Stimulated activated CD4-positive, alpha-beta T cell treated with anti-CD3 and anti-CD28 coated beads, TNF-alpha, amount 100 ng/mL, for 1 hour (primary cell): ENCODE results near the gene EFHD1.
"Not testable (repeated sequence)": the region's sequence is repeated elsewhere in the genome, so short reads cannot be mapped to it uniquely, and the experiment has no call there.

Experiments
- DNase-seq, 3 donors: peaks; one replicate each; pipeline ENCODE4 v3.0.0-alpha.2; 2020; ENCODE audit warnings: low read depth in 3 of 3, low spot score in 1 of 3

The EFHD1 gene

DNA sequence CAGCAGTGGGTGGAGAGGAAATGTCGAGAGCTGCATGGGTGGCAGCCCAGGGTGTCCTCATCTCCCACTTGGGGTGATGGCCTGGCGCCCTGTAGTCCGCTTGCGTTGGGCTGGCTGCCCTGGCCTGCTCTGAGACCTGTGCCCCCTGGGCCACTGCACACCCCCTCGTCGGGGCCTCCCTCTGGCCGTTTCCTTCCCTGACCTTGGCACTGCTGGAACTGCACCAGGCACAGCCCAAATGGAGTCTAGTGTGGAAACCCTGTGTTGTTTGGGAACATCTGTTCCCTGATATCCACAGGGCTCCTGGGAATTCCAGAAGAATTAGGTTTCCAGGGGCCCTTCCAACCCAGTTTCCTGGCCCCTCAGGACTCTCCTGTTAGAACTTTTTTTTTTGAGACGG lies 13.9 kb downstream of the EFHD1 start:
- no peak for DNase-seq

DNA sequence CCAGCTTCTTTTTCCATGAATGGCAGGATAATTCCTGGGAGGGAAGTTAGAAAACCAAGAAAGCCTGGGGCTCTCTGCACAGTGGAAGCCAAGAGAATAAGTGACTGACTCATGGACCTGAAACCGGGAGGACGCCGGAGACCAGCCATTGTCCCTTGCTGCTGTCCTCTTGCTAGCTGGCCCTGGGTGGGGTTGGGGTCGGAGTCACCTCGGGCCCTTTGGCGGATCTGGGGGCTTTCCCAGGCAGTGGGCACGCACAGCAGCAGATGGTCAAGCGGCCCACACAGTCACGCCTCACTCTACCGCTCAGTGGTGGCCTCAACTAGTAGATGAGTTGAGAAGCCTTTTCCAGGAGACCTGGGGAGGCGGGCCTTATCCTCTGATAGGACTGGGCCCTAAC lies 15.6 kb downstream of the EFHD1 start:
- DNase-seq, result no peak

DNA sequence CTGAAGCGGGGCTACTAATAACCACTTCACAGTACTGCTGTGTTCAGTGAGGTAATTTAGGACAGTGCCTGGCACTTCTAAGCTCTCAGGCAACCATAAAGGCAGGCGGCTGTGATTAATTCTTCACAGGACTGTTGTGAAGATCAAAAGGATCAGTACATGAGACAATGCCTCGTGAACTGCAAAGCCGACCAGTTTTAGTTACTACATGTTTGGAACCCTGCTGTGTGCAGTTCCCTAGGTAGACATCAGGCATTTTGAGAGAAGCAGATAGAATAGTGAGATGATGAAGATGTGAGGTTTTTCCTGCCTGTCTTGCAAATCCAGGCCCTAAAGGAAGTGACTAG lies 19.1 kb downstream of the EFHD1 start:
- no peak for DNase-seq

DNA sequence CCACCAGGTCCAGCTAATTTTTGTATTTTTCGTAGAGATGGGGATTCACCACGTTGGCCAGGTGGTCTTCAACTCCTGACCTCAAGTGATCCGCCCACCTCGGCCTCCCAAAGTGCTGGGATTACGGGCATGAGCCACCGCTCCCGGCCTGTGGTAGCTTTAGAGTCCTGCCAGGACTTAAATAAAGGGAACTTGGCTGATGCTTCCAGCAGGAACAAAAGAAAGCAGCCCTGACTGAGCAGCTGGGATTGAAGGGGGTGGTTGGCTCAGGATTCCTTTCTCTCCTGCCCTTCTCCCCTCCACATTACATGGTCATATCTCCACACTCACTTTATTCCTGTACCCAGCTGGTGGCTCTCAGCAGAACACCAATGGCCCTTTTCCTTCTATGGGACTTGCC lies 20.0 kb downstream of the EFHD1 start:
- no peak for DNase-seq

DNA sequence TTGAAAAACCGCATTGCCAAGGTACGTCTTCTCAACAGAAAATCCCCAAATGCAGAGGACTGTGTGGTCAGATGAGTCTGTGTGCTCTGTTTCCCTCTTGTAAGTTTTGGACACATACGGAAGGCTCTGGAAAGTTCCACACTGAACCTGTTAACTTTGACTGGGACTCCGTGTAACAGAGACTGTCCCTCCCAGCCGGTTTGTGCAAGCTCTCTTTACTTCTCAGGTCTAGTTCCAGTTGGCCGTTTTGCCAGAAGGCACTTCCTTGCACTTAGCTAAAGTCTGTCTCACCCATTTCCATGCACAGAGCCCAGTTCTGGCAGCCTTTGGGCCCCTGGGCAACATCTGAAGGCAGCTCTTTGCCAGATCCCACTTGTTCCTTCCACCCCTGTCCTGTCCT lies 22.0 kb downstream of the EFHD1 start:
- DNase-seq, result no peak

DNA sequence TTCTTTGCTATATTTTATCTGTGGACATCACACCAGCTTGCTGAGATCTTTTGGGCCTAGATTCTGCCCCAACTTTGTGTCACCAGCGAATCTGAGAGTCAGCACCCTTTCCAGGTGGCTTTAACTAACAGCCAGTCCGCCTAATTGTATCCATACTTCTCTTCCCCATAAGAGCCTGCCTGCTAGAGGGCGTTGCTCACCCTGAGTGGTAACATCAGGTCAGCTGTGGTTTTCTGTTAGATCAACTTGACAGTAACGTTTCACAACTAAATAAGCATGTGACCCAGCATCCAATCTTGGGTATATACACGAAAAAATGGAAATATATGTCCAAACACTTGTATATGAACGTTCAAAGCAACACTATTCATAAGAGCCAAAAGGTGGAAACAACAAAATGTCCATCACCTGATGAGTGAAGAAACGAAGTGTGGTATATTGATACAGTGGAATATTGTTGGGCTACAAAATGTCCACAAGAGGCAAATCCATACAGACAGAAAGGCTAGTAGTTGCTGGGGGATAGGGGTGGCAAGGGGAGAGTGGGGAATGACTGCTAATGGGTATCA lies 24.9 kb downstream of the EFHD1 start:
- no peak for DNase-seq

DNA sequence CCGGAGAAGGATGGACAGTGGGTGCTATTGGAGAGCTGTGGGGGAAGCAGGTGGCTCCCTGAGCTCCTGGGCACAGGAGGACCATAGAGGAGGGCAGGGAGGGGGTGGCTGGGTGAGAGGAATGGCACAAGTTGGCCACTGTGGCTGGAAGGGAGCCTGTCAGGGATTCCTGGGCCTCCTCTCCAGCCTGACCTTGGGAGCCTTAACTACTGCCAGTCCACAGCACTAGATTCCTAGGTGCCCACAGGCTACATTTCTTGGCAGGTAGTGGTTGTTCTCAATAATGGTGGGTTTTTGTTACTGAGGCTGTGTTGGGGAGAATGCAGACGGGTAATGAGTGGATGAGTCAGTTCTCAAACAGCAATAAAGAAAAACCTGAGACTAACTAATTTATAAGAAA lies 26.0 kb downstream of the EFHD1 start:
- DNase-seq, result no peak

DNA sequence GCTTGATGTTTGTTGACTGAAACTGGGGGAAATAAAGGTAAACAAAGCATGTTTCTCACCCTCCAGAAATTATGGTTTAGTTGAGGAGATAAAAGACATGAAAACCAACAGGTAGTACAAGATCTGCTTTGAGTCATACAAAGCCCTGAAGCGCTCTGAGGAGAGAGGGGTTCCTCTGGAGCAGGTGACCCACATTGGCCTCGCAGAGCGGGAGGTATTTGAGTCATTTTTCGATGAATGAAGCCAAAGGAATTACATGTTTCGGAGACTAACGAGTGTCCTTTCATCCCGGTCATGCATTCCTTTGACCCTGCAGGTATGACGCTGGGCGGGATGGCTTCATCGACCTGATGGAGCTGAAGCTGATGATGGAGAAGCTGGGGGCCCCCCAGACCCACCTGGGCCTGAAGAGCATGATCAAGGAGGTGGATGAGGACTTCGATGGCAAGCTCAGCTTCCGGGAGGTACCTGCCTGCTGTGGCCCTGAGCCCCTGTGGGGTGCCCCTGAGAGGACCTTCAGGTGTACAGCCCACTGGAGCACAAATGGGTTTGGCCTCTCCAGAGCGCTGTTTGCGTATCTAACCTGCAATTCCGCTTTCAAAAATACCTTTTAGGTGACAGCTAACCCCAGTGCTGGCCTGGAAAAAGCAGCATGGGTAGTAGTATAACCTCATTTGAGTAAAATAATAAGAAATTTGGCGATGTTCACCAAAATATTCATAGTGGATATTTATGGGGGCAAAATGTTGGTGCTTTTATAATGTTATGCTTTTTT lies 29.3 kb downstream of the EFHD1 start:
- DNase-seq, result no peak

DNA sequence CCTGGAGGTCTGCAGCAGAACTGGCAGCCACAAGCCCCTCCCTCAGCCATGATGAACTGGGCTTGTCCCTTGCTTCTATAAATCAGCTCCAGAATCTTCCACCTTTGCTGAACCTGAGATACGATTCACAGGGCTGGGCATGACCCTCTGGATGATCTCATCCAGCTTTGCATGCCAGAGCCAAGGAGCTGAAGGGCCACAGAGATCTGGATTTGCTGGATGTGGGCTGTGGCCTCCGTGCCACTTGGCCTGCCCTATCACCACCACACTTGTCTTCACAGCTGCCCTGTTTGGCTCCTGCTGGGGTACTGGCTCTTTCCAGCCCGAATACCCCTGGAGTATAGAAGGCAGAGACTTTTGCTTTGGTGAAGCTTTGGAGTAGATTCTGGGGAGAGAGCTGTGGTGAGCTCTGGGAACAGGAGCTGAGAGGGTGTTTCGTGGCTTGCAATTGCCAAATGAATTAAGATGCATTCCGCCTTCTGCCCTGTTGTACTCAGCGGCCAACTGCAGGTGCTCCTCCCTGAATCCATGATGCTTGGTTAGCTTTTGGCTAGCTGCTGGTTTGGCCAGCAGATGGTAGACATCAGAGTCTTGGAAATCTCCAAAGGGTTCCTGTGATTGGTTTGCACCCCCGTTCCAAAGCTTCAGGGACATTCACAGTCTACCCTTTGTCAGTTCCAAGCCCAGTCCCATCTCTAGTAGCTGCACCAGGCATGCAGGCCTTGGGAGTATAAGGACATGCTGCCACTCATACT lies 32.8 kb downstream of the EFHD1 start:
- no peak for DNase-seq

DNA sequence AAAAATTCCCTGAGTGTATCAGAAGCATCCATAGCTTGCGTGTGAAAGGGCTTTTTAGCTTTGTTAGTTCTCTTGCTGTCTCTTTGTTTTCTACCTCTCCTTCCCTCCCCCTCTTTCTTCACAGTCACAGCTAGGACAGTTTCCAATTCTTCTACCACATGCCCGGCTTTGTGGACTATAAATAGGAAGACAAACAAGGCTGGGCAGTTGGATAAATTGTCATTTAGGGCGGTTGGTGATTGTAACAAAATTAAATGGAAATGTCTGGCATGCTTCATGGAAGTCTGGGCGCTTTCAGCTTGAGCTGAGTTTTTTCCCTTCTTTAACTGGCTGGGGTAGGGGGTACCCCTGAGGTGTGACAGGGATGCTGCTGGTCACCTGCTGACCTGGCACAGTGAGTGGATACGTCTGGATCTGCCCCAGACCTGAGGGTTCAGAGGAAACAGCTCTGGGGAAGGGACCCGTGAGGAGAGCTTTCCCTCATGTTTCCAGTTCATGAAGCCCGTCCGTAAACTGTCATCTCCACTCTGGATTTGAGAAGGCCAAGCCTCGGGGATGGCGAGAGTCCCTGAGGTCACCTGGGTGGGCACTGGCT lies 34.7 kb downstream of the EFHD1 start:
- no peak for DNase-seq

DNA sequence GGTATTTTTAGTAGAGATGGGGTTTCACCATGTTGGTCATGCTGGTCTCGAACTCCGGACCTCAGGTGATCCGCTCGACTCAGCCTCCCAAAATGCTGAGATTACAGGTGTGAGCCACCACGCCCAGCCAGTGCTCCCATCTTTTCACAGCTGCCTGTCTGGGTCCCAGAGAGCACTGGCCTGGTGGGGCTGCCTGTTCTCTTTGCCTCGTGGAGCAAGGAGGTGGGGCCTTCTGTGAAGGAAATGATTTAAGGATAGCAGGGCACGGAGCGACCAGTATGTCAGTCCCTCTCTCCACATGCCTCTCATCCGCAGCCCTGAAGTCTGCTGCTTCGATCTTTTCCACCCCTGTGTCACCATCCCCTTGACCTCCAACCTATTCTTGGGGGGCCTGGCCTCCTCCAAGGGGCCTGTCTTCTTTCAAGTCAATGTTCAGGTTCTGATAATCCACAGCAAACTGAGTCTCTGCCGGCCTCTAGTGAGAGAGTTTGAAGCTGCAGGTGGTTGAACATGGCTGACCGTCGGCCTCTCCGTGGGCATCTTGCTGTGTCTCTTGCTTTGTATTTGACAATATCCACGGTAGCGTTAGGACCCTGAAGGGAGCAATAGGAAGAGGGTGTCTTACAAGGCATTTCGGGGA lies 35.5 kb downstream of the EFHD1 start:
- no peak for DNase-seq

DNA sequence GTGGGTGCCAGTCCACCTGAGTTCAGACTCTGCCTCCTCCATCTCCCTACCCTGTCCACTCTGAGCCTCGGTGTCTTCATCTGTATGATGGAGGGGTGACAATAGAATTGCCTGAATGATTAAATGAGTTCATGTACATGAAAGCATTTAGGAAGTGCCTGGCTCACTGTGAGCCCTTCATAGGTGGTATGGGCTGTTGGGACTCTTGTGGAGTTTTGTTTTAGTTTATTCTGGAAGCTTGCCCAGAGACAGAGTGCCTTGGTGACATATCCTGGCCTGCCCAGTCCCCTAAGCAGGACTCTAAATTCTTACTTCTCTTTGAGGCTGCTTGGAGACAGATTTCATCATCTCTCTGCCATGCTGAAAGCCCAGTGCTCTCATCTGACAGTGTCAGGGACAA lies 39.2 kb downstream of the EFHD1 start:
- DNase-seq, result no peak

DNA sequence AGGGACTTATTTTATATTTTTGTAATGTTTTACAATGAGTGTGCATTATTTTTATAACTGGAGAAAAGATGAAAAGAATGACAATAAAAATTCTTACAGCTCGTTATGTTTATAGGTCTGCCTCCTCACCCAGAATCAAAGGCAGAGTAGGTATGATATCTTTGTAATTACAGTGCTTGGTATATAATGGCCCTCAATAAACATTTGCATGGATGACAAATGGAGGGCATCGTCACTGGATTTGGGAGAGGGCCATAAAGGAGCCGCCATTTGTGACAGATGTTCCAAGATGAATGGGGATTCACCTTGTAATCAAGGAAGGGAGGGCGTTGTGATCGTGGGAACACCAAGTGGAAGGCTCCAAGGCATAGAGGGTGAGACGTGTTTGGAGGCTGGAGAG lies 41.1 kb downstream of the EFHD1 start:
- no peak for DNase-seq

DNA sequence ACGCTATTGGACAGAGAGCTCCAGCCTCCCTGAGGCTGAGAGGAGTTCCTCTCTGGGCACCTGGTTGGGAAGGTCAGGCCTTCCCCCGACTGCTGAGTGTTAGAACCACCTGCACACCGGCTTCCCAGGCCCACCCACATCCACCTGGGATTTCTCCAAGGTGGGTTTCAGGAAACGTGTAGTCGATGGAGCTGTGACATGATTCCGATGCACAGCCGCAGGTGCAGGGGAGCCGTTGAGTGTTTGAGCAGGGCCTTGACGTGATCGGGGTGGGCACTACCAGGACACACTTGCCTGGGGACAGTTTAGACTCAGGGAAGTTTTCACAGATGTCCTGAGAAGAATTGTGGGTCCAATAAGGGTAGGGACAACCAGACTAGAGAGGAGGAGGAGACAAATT lies 42.0 kb downstream of the EFHD1 start:
- no peak for DNase-seq

DNA sequence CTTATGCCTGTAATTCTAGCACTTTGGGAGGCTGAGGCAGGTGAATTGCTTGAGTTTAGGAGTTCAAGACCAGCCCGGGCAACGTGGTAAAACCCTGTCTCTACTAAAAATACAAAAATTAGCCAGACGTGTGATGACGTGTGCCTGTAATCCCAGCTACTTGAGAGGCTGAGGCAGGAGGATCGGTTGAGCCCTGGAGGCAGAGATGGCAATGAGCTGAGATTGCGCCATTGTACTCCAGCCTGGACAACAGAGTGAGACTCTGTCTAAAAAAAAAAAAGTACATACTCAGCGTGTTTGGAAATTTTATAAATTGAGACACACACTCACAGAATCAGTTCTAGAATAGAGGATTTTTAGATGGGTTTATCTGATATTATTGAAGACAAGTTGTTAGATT lies 46.6 kb downstream of the EFHD1 start:
- no peak for DNase-seq

DNA sequence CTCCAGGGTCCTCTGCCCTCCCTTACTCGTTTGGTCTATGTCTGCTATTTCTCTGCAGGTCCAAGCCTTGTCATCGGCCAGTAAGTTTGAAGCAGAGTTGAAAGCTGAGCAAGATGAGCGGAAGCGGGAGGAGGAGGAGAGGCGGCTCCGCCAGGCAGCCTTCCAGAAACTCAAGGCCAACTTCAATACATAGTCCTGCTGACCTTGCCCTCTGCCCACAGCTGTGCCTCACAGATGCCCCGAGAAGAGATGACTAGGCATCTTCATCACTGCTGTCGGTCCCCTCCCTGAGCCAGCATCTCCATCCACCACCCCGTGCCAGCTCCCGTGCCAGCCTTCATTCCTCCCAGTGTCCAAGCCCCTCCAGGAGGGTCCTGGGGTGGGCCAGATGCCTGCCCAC lies 48.1 kb downstream of the EFHD1 start:
- DNase-seq, result no peak

DNA sequence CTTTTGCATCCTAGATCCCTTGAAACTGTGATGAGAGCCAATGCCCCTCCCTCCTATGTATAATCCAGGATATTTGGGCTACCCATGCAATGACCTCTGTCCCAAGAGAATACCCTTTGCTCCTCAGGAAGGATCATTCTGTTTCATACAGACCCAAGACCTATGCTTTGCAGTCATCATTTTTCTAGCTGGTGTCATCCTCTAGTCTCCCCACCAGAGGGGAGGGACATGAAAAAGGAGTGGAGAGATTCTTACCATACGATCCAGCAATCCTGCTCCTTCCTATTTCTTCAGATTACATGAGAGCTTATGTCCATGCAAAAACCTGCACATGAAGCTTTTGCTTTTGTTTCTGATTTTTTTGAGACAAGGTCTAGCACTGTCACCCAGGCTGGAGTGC lies 50.0 kb downstream of the EFHD1 start:
- no peak for DNase-seq

DNA sequence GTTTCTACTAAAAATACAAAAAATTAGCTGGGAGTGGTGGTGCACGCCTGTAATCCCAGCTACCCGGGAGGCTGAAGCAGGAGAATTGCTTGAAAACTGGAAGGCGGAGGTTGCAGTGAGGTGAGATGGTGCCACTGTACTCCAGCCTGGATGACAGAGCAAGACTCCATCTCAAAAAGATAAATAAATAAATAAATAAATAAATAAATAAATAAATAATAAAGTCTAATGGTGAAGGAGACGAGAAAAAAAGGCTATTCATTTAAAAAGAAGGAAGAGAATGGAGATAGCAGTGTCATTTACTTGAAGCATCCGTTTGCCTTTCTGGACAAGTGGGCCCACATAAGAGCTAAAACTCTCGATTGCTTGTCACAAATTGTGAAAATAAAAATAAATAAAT lies 52.0 kb downstream of the EFHD1 start:
- DNase-seq, result not testable (repeated sequence)

DNA sequence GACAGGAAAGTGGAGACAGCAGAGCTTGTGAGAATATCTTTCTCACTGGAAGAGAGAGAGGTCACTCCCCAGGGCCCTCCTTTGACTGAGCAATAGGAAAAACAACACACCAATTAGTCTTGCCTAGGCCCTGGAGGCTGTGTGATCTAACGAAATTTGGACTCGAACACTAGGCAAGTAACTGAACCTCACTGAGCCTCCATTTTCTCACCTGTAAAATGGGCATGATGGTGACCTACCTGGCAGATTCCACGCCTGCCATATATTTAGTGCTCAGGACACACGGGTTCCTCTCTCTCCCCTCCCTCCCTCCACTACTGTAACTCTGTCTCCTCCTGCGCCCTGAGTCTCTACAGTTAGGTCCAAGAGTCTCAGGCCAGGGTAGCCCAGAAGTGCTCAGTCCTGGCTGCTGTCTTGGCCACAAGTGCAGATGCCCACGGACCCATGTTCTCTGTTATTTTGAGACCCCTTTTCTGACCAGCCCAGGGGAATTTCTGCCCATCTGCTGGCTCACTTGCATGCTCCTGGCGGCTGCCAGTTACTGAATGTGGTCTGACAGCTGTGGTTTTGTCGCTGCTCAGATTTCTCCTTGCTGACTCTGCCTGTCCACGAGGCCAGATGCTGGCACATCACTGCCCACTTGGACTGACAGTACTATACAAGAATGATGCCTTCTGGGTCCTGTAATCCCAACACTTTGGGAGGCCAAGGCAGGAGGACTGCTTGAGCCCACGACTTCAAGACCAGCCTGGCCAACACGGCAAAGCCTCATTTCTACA lies 54.2 kb downstream of the EFHD1 start:
- DNase-seq, result no peak

DNA sequence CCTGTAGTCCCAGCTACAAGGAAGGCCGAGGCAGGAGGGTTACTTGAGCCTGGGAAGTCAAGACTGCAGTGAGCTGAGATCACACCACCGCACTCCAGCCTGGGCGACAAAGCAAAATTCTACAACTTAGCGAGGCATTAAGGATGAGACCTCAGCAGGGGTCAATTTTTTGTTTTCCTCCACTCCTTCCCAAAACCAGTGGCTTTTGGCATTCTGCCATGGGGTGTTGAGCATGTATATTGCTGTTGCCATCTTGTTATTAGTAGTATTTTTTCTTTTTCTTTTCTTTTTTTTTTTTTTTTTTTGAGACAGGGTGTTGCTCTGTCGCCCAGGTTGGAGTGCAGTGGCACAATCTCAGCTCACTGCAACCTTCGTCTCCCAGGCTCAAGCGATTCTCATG lies 54.8 kb downstream of the EFHD1 start:
- DNase-seq, result no peak
